ENCODE results near the gene ATP6V0B.

GRCh38 chr1:43975249-43975961 lies 645 bp downstream of the ATP6V0B start:
- TF ChIP-seq CTCF (IDR thresholded peaks at IDR 0.05; ENCODE audit: low read depth, low read length) (no peak), EZH2phosphoT487 (IDR thresholded peaks at IDR 0.05; ENCODE audit: low read depth) (no peak)
